ENCODE results near the gene GDF7.

GRCh38 chr2:20691076-20691734 lies 24.3 kb downstream of the GDF7 start:
- TF ChIP-seq CTCF (IDR thresholded peaks at IDR 0.05) (no peak), POLR2A (IDR thresholded peaks at IDR 0.05) (no peak)
